Ishikawa (cell line): Measurements from ENCODE around the gene GZMA.

Experiments used
- CEBPB ChIP-seq: IDR thresholded peaks from 2 replicates; pipeline ENCODE4 v1.6.1; 2012
- CREB1 ChIP-seq: IDR thresholded peaks from 2 replicates; pipeline ENCODE4 v1.6.1; 2012; ENCODE audit warnings: low read depth
- EGR1 ChIP-seq: IDR thresholded peaks from 2 replicates; pipeline ENCODE4 v1.6.1; 2012
- EP300 ChIP-seq: IDR thresholded peaks from 2 replicates; pipeline ENCODE4 v1.6.1; 2012; ENCODE audit warnings: borderline replicate concordance
- FOXM1 ChIP-seq: IDR thresholded peaks from 2 replicates; pipeline ENCODE4 v1.6.1; 2012; ENCODE audit warnings: low read depth, borderline replicate concordance
- MAX ChIP-seq: IDR thresholded peaks from 2 replicates; pipeline ENCODE4 v1.6.1; 2012
- NFIC ChIP-seq: IDR thresholded peaks from 2 replicates; pipeline ENCODE4 v1.6.1; 2012
- RAD21 ChIP-seq: IDR thresholded peaks from 2 replicates; pipeline ENCODE4 v1.6.1; 2012; ENCODE audit warnings: low read depth
- REST ChIP-seq: IDR thresholded peaks from 2 replicates; pipeline ENCODE4 v1.6.1; 2012; ENCODE audit warnings: low read depth, mild to moderate bottlenecking
- TAF1 ChIP-seq: IDR thresholded peaks from 2 replicates; pipeline ENCODE4 v1.6.1; 2012; ENCODE audit warnings: low read depth, mild to moderate bottlenecking
- TCF12 ChIP-seq: IDR thresholded peaks from 2 replicates; pipeline ENCODE4 v1.6.1; 2012; ENCODE audit warnings: low read depth
- TEAD4 ChIP-seq: IDR thresholded peaks from 2 replicates; pipeline ENCODE4 v1.6.1; 2012
- USF1 ChIP-seq: IDR thresholded peaks from 2 replicates; pipeline ENCODE4 v1.6.1; 2012
- YY1 ChIP-seq: IDR thresholded peaks from 2 replicates; pipeline ENCODE4 v1.6.1; 2012; ENCODE audit warnings: low read depth
- ZBTB7A ChIP-seq: IDR thresholded peaks from 2 replicates; pipeline ENCODE4 v1.6.1; 2012; ENCODE audit warnings: low read depth

Gene GZMA

GRCh38 chr5:55063220-55063863 lies 39.1 kb upstream of the GZMA start:
- TF ChIP-seq MAX (no peak), USF1 (no peak), TCF12 (no peak), EGR1 (no peak), EP300 (no peak), TEAD4 (no peak), NFIC (no peak), REST (no peak), YY1 (no peak), RAD21 (no peak), FOXM1 (no peak), CEBPB (no peak), ZBTB7A (no peak), TAF1 (no peak), CREB1 (no peak)

GRCh38 chr5:55063899-55064298 lies 38.5 kb upstream of the GZMA start:
- TF ChIP-seq USF1: no peak
- no peak for TF ChIP-seq CEBPB
- no peak for TF ChIP-seq NFIC
- no peak for TF ChIP-seq EP300
- no peak for TF ChIP-seq ZBTB7A
- no peak for TF ChIP-seq EGR1
- TF ChIP-seq FOXM1: no peak
- no peak for TF ChIP-seq RAD21
- TF ChIP-seq TCF12: no peak
- TF ChIP-seq TAF1: no peak
- TF ChIP-seq MAX: no peak
- TF ChIP-seq CREB1: no peak
- TF ChIP-seq TEAD4: no peak
- TF ChIP-seq REST: no peak

GRCh38 chr5:55064523-55064922 lies 37.9 kb upstream of the GZMA start:
- TF ChIP-seq EP300 (no peak), CREB1 (no peak), FOXM1 (no peak), USF1 (no peak), EGR1 (no peak), NFIC (no peak), TCF12 (no peak), REST (no peak), CEBPB (no peak), ZBTB7A (no peak)

GRCh38 chr5:55066277-55066676 lies 36.2 kb upstream of the GZMA start:
- TF ChIP-seq TCF12 (no peak), FOXM1 (no peak), REST (no peak), NFIC (no peak), ZBTB7A (no peak), RAD21 (no peak), YY1 (no peak), TAF1 (no peak), EP300 (no peak), MAX (no peak), CREB1 (no peak), EGR1 (no peak), USF1 (no peak), TEAD4 (no peak)
